ENCODE data around the gene RAB5A. TPM values are rescaled to one million over a fixed set of nuclear protein-coding genes. Genes with fewer than 3 reads are reported as not detected.

The RAB5A gene
- total RNA-seq: 20.3 and 33.9 TPM in 2 replicates

GRCh38 chr3:19946832-19947548 is at the start of gene RAB5A:
TSS of gene RAB5A (plus strand) at chr3:19947097. CDS start at chr3:19950899, 3,802 bp downstream.

GRCh38 chr3:19934098-19934566 is 12.8 kb upstream of the RAB5A start, which contains the start of gene EFHB:
TSS of gene EFHB (minus strand) at chr3:19934217. CDS start at chr3:19934018, 199 bp downstream.

GRCh38 chr3:20012164-20012563 is 65.3 kb downstream of the RAB5A start, which contains the start of gene PP2D1:
TSS of gene PP2D1 (minus strand) at chr3:20012264. CDS start at chr3:20012072, 192 bp downstream.

Other genes with a start within 250 kb of the RAB5A start
- gene EFHB, start 12.9 kb upstream of the RAB5A start, total RNA-seq: 0.16 TPM in 1 of 2 replicates, not detected in the other
- not detected in 2 replicates for gene PP2D1, start 65.2 kb downstream of the RAB5A start, total RNA-seq
- gene KAT2B, start 93.3 kb downstream of the RAB5A start, total RNA-seq: 8.7 and 9.1 TPM in 2 replicates
- gene SGO1, start 239.1 kb downstream of the RAB5A start, total RNA-seq: 0.17 and 1.1 TPM in 2 replicates